Measurements from ENCODE around the gene SLC25A3. TPM values are rescaled to one million over a fixed set of nuclear protein-coding genes. Genes with fewer than 3 reads are reported as not detected.

Gene SLC25A3
- total and polyA plus RNA-seq, 9 of the 15 experiments (the other 6 are each of a cell fraction or from before 2014, with no cell fraction given), result 264 to 766 (median 495) TPM

DNA sequence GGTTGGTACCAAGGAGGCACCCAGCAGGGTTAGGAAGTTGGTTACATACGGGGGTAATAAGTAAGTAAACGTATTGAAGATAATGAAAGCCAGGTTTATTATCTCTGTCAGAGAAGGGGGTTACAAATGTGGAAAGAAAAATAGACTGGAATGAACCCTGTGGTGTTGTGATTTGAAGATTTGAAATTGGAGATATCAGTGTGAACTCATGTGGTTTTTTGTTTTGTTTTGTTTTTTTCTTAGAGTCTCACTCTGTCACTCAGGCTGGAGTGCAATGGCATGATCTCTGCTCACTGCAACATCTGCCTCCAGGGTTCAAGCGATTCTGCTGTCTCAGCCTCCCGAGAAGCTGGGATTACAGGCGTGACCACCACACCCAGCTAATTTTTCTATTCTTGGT is 14.1 kb upstream of the SLC25A3 start:
- intact Hi-C loops (cut with micrococcal nuclease) (no loop called here), in situ Hi-C loops (cut with MboI) (no loop called here)
- no TSS peak for BruUV-seq (replicated peaks)
- no peaks in the 10 kb centered on the region for H3K9me1 ChIP-seq (ENCODE audit: control insufficient read depth, insufficient read depth, low read length)
- peak overlapping the region in 1 of 2 experiments; percentile 29; a peak in 1 of 4 replicates for H3K9ac ChIP-seq (ENCODE audit: insufficient read depth in 1 of 2, low read depth in 2 of 2, low read length in 2 of 2)
- H3K27me3 ChIP-seq (ENCODE audit: control insufficient read depth in 2 of 2, insufficient read depth in 2 of 2, low read length in 2 of 2), result no peaks in the 10 kb centered on the region
- ChIA-PET CTCF (ENCODE audit: low intra/inter-chr PET ratio) (no interaction called here), POLR2A (interaction anchor here (0.9 to 3.0 kb wide), 3 partner anchors 12 to 15 kb away, joined by 3 to 22 read pairs (median 3); partner anchors contain the start of gene SLC25A3)
- H2AFZ ChIP-seq (ENCODE audit: low read depth, low read length), result peak overlapping the region; percentile 73
- ATAC-seq (peak; percentile 23; the same call in 1 of the 3 replicates), FAIRE-seq (no peak), DNase-seq (ENCODE audit: extremely low read depth in 1 of 4, low spot score in 3 of 4) (no peak)
- WGBS (ENCODE audit: insufficient coverage, low coverage, missing lambda C conversion rate), result 9% methylated on average over 5 of the region's 5 CpGs
- no peak overlapping the region for H3K4me2 ChIP-seq (ENCODE audit: insufficient read depth, low read length)
- TF ChIP-seq, protein P1, sequence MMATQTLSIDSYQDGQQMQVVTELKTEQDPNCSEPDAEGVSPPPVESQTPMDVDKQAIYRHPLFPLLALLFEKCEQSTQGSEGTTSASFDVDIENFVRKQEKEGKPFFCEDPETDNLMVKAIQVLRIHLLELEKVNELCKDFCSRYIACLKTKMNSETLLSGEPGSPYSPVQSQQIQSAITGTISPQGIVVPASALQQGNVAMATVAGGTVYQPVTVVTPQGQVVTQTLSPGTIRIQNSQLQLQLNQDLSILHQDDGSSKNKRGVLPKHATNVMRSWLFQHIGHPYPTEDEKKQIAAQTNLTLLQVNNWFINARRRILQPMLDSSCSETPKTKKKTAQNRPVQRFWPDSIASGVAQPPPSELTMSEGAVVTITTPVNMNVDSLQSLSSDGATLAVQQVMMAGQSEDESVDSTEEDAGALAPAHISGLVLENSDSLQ (IDR thresholded peaks at IDR 0.05), result peak; percentile 64
- TF ChIP-seq ZNF316 (IDR thresholded peaks at IDR 0.05) (0 out of 2 replicates have a peak, but pooled peaks have one; percentile 6), TAL1 (IDR thresholded peaks at IDR 0.05) (no peak)
- no peaks in the 10 kb centered on the region for H3K36me3 ChIP-seq (ENCODE audit: control insufficient read depth, insufficient read depth, low read length)
- H3K9me3 ChIP-seq (replicated peaks; ENCODE audit: control insufficient read depth, insufficient read depth, low read depth, low read length), result no peaks in the 10 kb centered on the region
- peaks cover 4 to 15% of the 10 kb centered on the region in 2 experiments; a peak in 3 of 5 replicates for H3K4me1 ChIP-seq (replicated peaks in 1 of 2; ENCODE audit: control insufficient read depth in 2 of 2, insufficient read depth in 2 of 2, low read length in 2 of 2)
- peak overlapping the region; percentile 59; the same call in 1 of the 3 replicates for H3K27ac ChIP-seq (ENCODE audit: extremely low read depth, low read depth, low read length)
- no peaks in the 10 kb centered on the region for H4K20me1 ChIP-seq (replicated peaks; ENCODE audit: control insufficient read depth, insufficient read depth, low read length)
- no peaks in the 10 kb centered on the region for H3K79me2 ChIP-seq (ENCODE audit: control insufficient read depth, insufficient read depth, low read length)
- H3K4me3 ChIP-seq, result no peak overlapping the region

DNA sequence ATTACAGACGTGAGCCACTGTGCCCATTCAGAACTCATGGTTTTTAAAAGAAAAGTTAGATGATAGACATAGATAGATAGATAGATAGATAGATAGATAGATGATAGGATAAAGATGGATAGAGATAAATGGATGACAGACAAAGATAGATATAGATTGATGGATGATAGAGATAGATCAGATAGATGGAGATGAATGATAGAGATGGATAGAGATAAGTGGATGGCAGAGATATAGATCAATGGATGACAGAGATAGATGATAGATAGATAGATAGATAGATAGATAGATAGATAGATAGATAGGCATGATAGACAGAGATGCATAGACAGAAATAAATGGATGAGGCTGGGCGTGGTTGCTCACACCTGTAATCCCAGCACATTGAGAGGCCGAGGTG is 13.7 kb upstream of the SLC25A3 start:
- ChIA-PET POLR2A (interaction anchor here (3.0 kb wide), 1 partner anchor 14 kb away, joined by 22 read pairs; the partner anchor contains the start of gene SLC25A3), CTCF (ENCODE audit: low intra/inter-chr PET ratio) (no interaction called here)
- no peaks in the 10 kb centered on the region for H3K9me3 ChIP-seq (replicated peaks; ENCODE audit: control insufficient read depth, insufficient read depth, low read depth, low read length)
- H4K20me1 ChIP-seq (replicated peaks; ENCODE audit: control insufficient read depth, insufficient read depth, low read length), result no peaks in the 10 kb centered on the region
- no peaks in the 10 kb centered on the region for H3K36me3 ChIP-seq (ENCODE audit: control insufficient read depth, insufficient read depth, low read length)
- WGBS (ENCODE audit: insufficient coverage, low coverage, missing lambda C conversion rate), result 52% methylated on average over 3 of the region's 3 CpGs
- no peaks in the 10 kb centered on the region for H3K9me1 ChIP-seq (ENCODE audit: control insufficient read depth, insufficient read depth, low read length)
- H3K4me3 ChIP-seq, result no peak overlapping the region
- no TSS peak for BruUV-seq (replicated peaks)
- no peak overlapping the region for H3K9ac ChIP-seq (ENCODE audit: insufficient read depth in 1 of 2, low read depth in 2 of 2, low read length in 2 of 2)
- ATAC-seq, result no peak
- intact Hi-C loops (cut with micrococcal nuclease) (no loop called here), in situ Hi-C loops (cut with MboI) (no loop called here)
- no peak for FAIRE-seq
- no peak overlapping the region for H3K4me2 ChIP-seq (ENCODE audit: insufficient read depth, low read length)
- no peaks in the 10 kb centered on the region for H3K27me3 ChIP-seq (ENCODE audit: control insufficient read depth in 2 of 2, insufficient read depth in 2 of 2, low read length in 2 of 2)
- H3K27ac ChIP-seq (ENCODE audit: extremely low read depth, low read depth, low read length), result no peak overlapping the region; the same call in 2 of the 3 replicates
- H3K4me1 ChIP-seq (replicated peaks in 1 of 2; ENCODE audit: control insufficient read depth in 2 of 2, insufficient read depth in 2 of 2, low read length in 2 of 2), result peaks cover 4 to 15% of the 10 kb centered on the region in 2 experiments; a peak in 3 of 5 replicates
- H2AFZ ChIP-seq (ENCODE audit: low read depth, low read length), result no peak overlapping the region
- no peaks in the 10 kb centered on the region for H3K79me2 ChIP-seq (ENCODE audit: control insufficient read depth, insufficient read depth, low read length)
- no peak for DNase-seq (ENCODE audit: extremely low read depth in 1 of 4, low spot score in 3 of 4)
- TF ChIP-seq, protein P2, sequence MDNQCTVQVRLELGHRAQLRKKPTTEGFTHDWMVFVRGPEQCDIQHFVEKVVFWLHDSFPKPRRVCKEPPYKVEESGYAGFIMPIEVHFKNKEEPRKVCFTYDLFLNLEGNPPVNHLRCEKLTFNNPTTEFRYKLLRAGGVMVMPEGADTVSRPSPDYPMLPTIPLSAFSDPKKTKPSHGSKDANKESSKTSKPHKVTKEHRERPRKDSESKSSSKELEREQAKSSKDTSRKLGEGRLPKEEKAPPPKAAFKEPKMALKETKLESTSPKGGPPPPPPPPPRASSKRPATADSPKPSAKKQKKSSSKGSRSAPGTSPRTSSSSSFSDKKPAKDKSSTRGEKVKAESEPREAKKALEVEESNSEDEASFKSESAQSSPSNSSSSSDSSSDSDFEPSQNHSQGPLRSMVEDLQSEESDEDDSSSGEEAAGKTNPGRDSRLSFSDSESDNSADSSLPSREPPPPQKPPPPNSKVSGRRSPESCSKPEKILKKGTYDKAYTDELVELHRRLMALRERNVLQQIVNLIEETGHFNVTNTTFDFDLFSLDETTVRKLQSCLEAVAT (IDR thresholded peaks at IDR 0.05), result no peak
- TF ChIP-seq ZNF12 (CRISPR knock-in tag; IDR thresholded peaks at IDR 0.05) (no peak), FOXK1 (CRISPR knock-in tag; IDR thresholded peaks at IDR 0.05; ENCODE audit: borderline replicate concordance) (no peak), CC2D1A (IDR thresholded peaks at IDR 0.05) (no peak), CREBBP (IDR thresholded peaks at IDR 0.05; ENCODE audit: low read depth, low read length) (peak; percentile 50), BCOR (IDR thresholded peaks at IDR 0.05) (peak; percentile 49; the same call in 1 of the 2 replicates)
- TF ChIP-seq, protein P3, sequence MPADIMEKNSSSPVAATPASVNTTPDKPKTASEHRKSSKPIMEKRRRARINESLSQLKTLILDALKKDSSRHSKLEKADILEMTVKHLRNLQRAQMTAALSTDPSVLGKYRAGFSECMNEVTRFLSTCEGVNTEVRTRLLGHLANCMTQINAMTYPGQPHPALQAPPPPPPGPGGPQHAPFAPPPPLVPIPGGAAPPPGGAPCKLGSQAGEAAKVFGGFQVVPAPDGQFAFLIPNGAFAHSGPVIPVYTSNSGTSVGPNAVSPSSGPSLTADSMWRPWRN (IDR thresholded peaks at IDR 0.05; ENCODE audit: low read depth), result no peak
- TF ChIP-seq, protein P4, sequence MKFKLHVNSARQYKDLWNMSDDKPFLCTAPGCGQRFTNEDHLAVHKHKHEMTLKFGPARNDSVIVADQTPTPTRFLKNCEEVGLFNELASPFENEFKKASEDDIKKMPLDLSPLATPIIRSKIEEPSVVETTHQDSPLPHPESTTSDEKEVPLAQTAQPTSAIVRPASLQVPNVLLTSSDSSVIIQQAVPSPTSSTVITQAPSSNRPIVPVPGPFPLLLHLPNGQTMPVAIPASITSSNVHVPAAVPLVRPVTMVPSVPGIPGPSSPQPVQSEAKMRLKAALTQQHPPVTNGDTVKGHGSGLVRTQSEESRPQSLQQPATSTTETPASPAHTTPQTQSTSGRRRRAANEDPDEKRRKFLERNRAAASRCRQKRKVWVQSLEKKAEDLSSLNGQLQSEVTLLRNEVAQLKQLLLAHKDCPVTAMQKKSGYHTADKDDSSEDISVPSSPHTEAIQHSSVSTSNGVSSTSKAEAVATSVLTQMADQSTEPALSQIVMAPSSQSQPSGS (CRISPR knock-in tag; IDR thresholded peaks at IDR 0.05), result no peak

Measured in K562 (cell line).